K562 (cell line): Measurements from ENCODE around the gene NFXL1. TPM values are rescaled to one million over a fixed set of nuclear protein-coding genes. Genes with fewer than 3 reads are reported as not detected.
A peak's percentile ranks its signal among the peaks of the same experiment; 100 is the strongest.

Experiments used
- ATAC-seq: fragments of 200-7000 bp; cut with Tn5 transposase; 3 replicates; pipeline ENCODE4 v1.9.1; 2020; ENCODE audit warnings: moderate library complexity
- BruUV-seq: library from RNA; stranded (reverse); fragments of 400-500 nt; replicated peaks from 2 replicates; lab custom pipeline; 2021; lab: Mats Ljungman, UMichigan
- CTCF ChIA-PET: fragments of 300-600 bp; formaldehyde crosslinking; extraction: SDS; loops from one replicate; lab custom pipeline; 2021; ENCODE audit warnings: low intra/inter-chr PET ratio; lab: Yijun Ruan, JAX
- POLR2A ChIA-PET: fragments of 300-600, 350-650 bp; sonication (Branson Sonifier 250); formaldehyde crosslinking; extraction: SDS; loops from one replicate; lab custom pipeline; 2021; ENCODE audit warnings: antibody characterized with exemption, inconsistent platforms; lab: Yijun Ruan, JAX
- DNase-seq, 4 experiments: peaks; one replicate each; pipeline versions ENCODE4 v3.0.0 to v3.0.0-alpha.2; 2011 to 2018; ENCODE audit warnings: low spot score in 3 of 4, mixed read lengths in 3 of 4; ENCODE audit errors: extremely low read depth in 1 of 4
- FAIRE-seq: peaks from 2 replicates; lab custom pipeline; 2011; peaks lifted over from hg19 to GRCh38; lab: Jason Lieb, UNC
- H2AFZ ChIP-seq: 2 replicates; pipeline ENCODE4 v1.6.0; 2011; ENCODE audit warnings: low read depth, low read length, control low read depth, inconsistent platforms
- H3K27ac ChIP-seq: fragments of 200-600 bp; 3 replicates; pipeline ENCODE4 v1.8.0; 2011; ENCODE audit warnings: low read depth, mild to moderate bottlenecking, control low read depth, inconsistent platforms, low read length, moderate library complexity, mixed read lengths; ENCODE audit errors: extremely low read depth
- H3K27me3 ChIP-seq, 2 experiments: fragments of 300-600 bp in 1 of 2; 2 replicates in 1 of 2; 3 replicates in 1 of 2; pipeline versions ENCODE4 v1.6.0 to v1.8.0; 2011; ENCODE audit warnings: inconsistent platforms in 2 of 2, low read length in 2 of 2, mild to moderate bottlenecking in 1 of 2, mixed read lengths in 1 of 2, moderate library complexity in 1 of 2; ENCODE audit not compliant: control insufficient read depth in 2 of 2, insufficient read depth in 2 of 2
- H3K36me3 ChIP-seq: fragments of 300-600 bp; 3 replicates; pipeline ENCODE4 v1.8.0; 2011; ENCODE audit warnings: mild to moderate bottlenecking, low read length, inconsistent platforms; ENCODE audit not compliant: control insufficient read depth, insufficient read depth
- H3K4me1 ChIP-seq, 2 experiments: fragments of 200-600 bp in 1 of 2; replicated peaks in 1 of 2; 2 replicates in 1 of 2; 3 replicates in 1 of 2; pipeline versions ENCODE4 v1.5.1 to v1.8.0; 2011; ENCODE audit warnings: inconsistent platforms in 2 of 2, low read length in 2 of 2, mild to moderate bottlenecking in 1 of 2, mixed read lengths in 1 of 2, moderate library complexity in 1 of 2; ENCODE audit not compliant: control insufficient read depth in 2 of 2, insufficient read depth in 2 of 2
- H3K4me2 ChIP-seq: 2 replicates; pipeline ENCODE4 v1.6.1; 2011; ENCODE audit warnings: low read length, control low read depth, inconsistent platforms, mixed read lengths; ENCODE audit not compliant: insufficient read depth
- H3K4me3 ChIP-seq: fragments of 200-600 bp; sonication (generic), shearing (Covaris generic); 2 replicates; pipeline ENCODE4 v1.5.1; 2016; ENCODE audit warnings: control low read depth, inconsistent platforms
- H3K79me2 ChIP-seq: fragments of 200-600 bp; 3 replicates; pipeline ENCODE4 v1.8.0; 2011; ENCODE audit warnings: low read length, inconsistent platforms; ENCODE audit not compliant: control insufficient read depth, insufficient read depth
- H3K9ac ChIP-seq, 2 experiments: 2 replicates each; pipeline versions ENCODE4 v1.6.0 to v1.6.1; 2011; ENCODE audit warnings: low read depth in 2 of 2, low read length in 2 of 2, control low read depth in 1 of 2, inconsistent platforms in 1 of 2, mild to moderate bottlenecking in 1 of 2, mixed read lengths in 1 of 2; ENCODE audit not compliant: insufficient read depth in 1 of 2
- H3K9me1 ChIP-seq: one replicate; pipeline ENCODE4 v1.6.0; 2011; ENCODE audit warnings: inconsistent platforms, mild to moderate bottlenecking, low read length, moderate library complexity; ENCODE audit not compliant: control insufficient read depth, insufficient read depth
- H3K9me3 ChIP-seq: replicated peaks from 2 replicates; pipeline ENCODE4 v1.5.1; 2011; ENCODE audit warnings: low read depth, low read length, inconsistent platforms; ENCODE audit not compliant: control insufficient read depth, insufficient read depth
- H4K20me1 ChIP-seq: replicated peaks from 2 replicates; pipeline ENCODE4 v1.6.1; 2011; ENCODE audit warnings: low read length, inconsistent platforms, mixed read lengths; ENCODE audit not compliant: control insufficient read depth, insufficient read depth
- CHCHD3 ChIP-seq: fragments of 250-450 bp; sonication (Bioruptor Pico); IDR thresholded peaks from 2 replicates; pipeline ENCODE4 v2.1.2; 2022; ENCODE audit warnings: mild to moderate bottlenecking
- SMAD2 ChIP-seq: fragments of 150-350 bp; IDR thresholded peaks from 2 replicates; pipeline ENCODE4 v1.6.1; 2014; ENCODE audit warnings: low read depth, mild to moderate bottlenecking, low read length
- SNIP1 ChIP-seq: fragments of 450-650 bp; IDR thresholded peaks from 2 replicates; pipeline ENCODE4 v1.7.1; 2017; ENCODE audit warnings: low read depth, mild to moderate bottlenecking
- WGBS: fragments of 100-300 bp; shearing (Covaris generic); methylation state at CpG from one replicate; pipeline ENCODE4 v1.1.6; 2016; ENCODE audit warnings: low coverage, mixed read lengths; ENCODE audit not compliant: insufficient coverage; ENCODE audit errors: missing lambda C conversion rate; 5-methylcytosine and 5-hydroxymethylcytosine counted together
- in situ Hi-C: fragments of 300-500 bp; cut with MboI; formaldehyde crosslinking; loops from 4 replicates; pipeline ENCODE4 v1.15.0; 2018; ENCODE audit warnings: inconsistent platforms, mixed read lengths
- intact Hi-C: fragments of 100-400 bp; cut with micrococcal nuclease; formaldehyde crosslinking; loops from 2 replicates; pipeline ENCODE4 v1.14.2; 2022
- polyA plus RNA-seq, 8 experiments: library from polyadenylated mRNA; depleted of rRNA in 4 of 8; stranded (reverse) in 5 of 8; unstranded in 3 of 8; fragments of >200 nt; fragmentation: Nextera tagmentation in 2 of 8; fragmentation: Illumina TruSeq in 1 of 8; extraction: Ambion mirVana in 2 of 8; extraction: Trizol in 1 of 8; gene quantifications; 2 replicates each; pipeline versions ENCODE4 v1.2.1 to v1.2.3, GENCODE V29; 2011 to 2014; ENCODE audit warnings: inconsistent platforms in 1 of 8, missing spikeins in 1 of 8
- total RNA-seq, 7 experiments: library from RNA; depleted of rRNA in 6 of 7; stranded (reverse); fragments of >200 nt in 6 of 7; fragmentation: Illumina TruSeq in 2 of 7; extraction: Trizol in 2 of 7; gene quantifications; 2 replicates each; pipeline versions ENCODE4 v1.2.1 to v1.2.3, GENCODE V29; 2011 to 2021; ENCODE audit warnings: low replicate concordance in 1 of 7

The NFXL1 gene
- total and polyA plus RNA-seq, 9 of the 15 experiments (the other 6 are each of a cell fraction or from before 2014, with no cell fraction given): 7.5 to 27.0 (median 10.6) TPM

- H3K4me3 ChIP-seq: no peak overlapping the region
- H2AFZ ChIP-seq: no peak overlapping the region
- no peak overlapping the region for H3K4me2 ChIP-seq
- H4K20me1 ChIP-seq: no peaks in the 10 kb centered on the region
- CTCF ChIA-PET: no interaction called here
- in situ Hi-C loops (no loop called here), intact Hi-C loops (no loop called here)
- no peak for DNase-seq
- BruUV-seq: no TSS peak
- WGBS: 71% methylated on average over 1 of the region's 1 CpG
- H3K27ac ChIP-seq: no peak overlapping the region
- no peak for ATAC-seq
- H3K9me3 ChIP-seq: no peaks in the 10 kb centered on the region
- no peak overlapping the region for H3K9ac ChIP-seq
- H3K79me2 ChIP-seq: no peaks in the 10 kb centered on the region
- H3K9me1 ChIP-seq: no peaks in the 10 kb centered on the region
- H3K27me3 ChIP-seq: no peaks in the 10 kb centered on the region
- TF ChIP-seq CHCHD3 (no peak), SNIP1 (no peak)
- no peak for FAIRE-seq
- H3K4me1 ChIP-seq: peaks cover 0 to 13% of the 10 kb centered on the region in 2 experiments; a peak in 2 of 5 replicates
- peaks cover 16% of the 10 kb centered on the region; the same call in 2 of the 3 replicates for H3K36me3 ChIP-seq
- POLR2A ChIA-PET: no interaction called here
Measured at GRCh38 chr4:47840291-47840690, 74.1 kb downstream of the NFXL1 start.

GRCh38 chr4:47839259-47839658 is 75.1 kb downstream of the NFXL1 start:
- FAIRE-seq: peak; percentile 42
- H3K4me1 ChIP-seq: peaks cover 0 to 13% of the 10 kb centered on the region in 2 experiments; a peak in 2 of 5 replicates
- in situ Hi-C loops: no loop called here

More at GRCh38 chr4:47839259-47839658, 75.1 kb downstream of the NFXL1 start:
- ATAC-seq: no peak
- 86% methylated on average over 5 of the region's 5 CpGs for WGBS
- no TSS peak for BruUV-seq
- POLR2A ChIA-PET: no interaction called here
- Histone ChIP-seq H3K27ac (no peak overlapping the region), H3K4me2 (no peak overlapping the region), H3K27me3 (no peaks in the 10 kb centered on the region), H4K20me1 (no peaks in the 10 kb centered on the region), H3K9me1 (no peaks in the 10 kb centered on the region), H3K9ac (no peak overlapping the region)
- no peak for DNase-seq
- TF ChIP-seq SMAD2: no peak
- TF ChIP-seq, all 486 proteins: peak for 0
- CTCF ChIA-PET: no interaction called here
- intact Hi-C loops: loop anchor here (2.0 kb wide), 1 partner anchor 152 kb away; no protein-coding TSS in a partner anchor
- Histone ChIP-seq H2AFZ (no peak overlapping the region), H3K79me2 (no peaks in the 10 kb centered on the region), H3K4me3 (no peak overlapping the region), H3K9me3 (no peaks in the 10 kb centered on the region), H3K36me3 (peaks cover 13% of the 10 kb centered on the region; the same call in 2 of the 3 replicates)
